ENCODE results near the gene NFAM1.
A peak's percentile ranks its signal among the peaks of the same experiment; 100 is the strongest.

Gene NFAM1

DNA sequence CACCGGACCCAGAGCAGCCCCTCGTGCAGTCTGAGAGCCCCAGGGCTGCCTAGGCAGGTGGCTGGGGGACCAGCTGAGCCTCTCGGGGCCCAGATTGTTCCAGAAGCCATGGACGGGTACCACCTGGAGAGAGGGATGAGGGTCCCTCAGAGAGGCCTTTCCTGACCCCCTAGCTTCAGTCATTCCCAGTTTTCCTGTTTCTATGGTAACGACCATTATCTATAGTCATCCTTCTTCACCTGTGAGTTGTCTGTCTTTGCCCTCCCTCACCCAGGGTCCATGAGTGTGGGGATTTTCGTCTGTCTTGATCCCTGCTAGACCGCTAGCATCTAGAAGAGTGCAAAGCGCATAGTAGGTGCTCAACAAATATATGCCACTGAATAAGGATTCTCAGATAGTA lies 85.5 kb downstream of the NFAM1 start:
- in situ Hi-C loops (cut with MboI; ENCODE audit: low pct_unique_long_range_greater_than_20kb, low sequenced_read_pairs, unreplicated experiment), result no loop called here
- TF ChIP-seq, protein P1, sequence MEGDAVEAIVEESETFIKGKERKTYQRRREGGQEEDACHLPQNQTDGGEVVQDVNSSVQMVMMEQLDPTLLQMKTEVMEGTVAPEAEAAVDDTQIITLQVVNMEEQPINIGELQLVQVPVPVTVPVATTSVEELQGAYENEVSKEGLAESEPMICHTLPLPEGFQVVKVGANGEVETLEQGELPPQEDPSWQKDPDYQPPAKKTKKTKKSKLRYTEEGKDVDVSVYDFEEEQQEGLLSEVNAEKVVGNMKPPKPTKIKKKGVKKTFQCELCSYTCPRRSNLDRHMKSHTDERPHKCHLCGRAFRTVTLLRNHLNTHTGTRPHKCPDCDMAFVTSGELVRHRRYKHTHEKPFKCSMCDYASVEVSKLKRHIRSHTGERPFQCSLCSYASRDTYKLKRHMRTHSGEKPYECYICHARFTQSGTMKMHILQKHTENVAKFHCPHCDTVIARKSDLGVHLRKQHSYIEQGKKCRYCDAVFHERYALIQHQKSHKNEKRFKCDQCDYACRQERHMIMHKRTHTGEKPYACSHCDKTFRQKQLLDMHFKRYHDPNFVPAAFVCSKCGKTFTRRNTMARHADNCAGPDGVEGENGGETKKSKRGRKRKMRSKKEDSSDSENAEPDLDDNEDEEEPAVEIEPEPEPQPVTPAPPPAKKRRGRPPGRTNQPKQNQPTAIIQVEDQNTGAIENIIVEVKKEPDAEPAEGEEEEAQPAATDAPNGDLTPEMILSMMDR (IDR thresholded peaks at IDR 0.05; ENCODE audit: extremely low read depth, insufficient read depth, missing control alignments), result no peak
- no peak for DNase-seq (ENCODE audit: low spot score)

DNA sequence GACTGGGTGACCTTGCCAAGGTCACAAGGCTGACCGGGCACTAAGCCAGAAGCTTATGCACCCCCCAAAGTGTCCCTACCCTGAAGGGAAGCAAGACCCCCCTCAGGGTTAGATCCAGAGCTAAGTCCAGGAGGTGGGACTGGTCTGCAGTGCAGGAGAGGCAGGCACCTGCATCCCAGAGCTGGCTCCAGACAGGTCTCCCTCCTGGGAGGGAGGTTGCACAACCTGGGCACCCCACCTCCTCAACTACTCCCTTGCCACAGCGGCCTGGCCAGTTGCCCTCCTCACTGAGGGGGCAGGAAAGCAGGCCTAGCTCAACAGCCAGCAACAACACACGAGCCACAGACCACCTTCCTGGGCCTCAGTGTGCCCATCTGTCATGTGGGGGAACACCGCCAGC lies 86.7 kb downstream of the NFAM1 start:
- in situ Hi-C loops (cut with MboI; ENCODE audit: low pct_unique_long_range_greater_than_20kb, low sequenced_read_pairs, unreplicated experiment), result no loop called here
- TF ChIP-seq, protein P1 (IDR thresholded peaks at IDR 0.05; ENCODE audit: extremely low read depth, insufficient read depth, missing control alignments), result no peak
- no peak for DNase-seq (ENCODE audit: low spot score)

DNA sequence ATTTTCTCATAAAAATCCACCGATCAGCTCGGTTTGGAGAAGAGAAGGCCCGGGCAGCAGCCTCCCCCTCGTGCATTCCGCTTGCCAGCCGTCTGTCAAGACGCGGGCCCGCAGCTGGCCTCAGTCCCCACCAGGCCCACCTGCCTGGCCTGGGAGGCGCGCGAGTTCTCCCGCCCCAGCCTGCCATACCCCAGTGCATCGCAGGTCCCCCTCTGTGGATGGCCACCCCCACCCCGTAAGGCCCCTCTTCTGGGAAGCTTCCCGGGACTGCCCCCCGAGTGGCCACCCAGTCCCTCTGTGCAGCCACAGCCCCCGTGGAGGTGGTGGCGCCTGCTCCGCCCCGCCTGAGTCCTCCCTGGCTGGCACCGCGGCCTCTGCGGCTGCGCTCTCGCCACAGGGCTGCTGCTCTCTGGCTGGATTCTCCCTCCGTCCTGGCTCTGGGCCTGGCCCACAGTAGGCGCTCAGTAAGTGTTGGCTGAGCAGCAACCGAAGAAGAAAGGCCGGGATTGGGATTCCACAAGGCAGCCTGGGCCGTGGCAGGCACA lies 87.8 kb downstream of the NFAM1 start:
- DNase-seq (ENCODE audit: low spot score), result no peak
- TF ChIP-seq, protein P1 (IDR thresholded peaks at IDR 0.05; ENCODE audit: extremely low read depth, insufficient read depth, missing control alignments), result no peak
- in situ Hi-C loops (cut with MboI; ENCODE audit: low pct_unique_long_range_greater_than_20kb, low sequenced_read_pairs, unreplicated experiment), result no loop called here

DNA sequence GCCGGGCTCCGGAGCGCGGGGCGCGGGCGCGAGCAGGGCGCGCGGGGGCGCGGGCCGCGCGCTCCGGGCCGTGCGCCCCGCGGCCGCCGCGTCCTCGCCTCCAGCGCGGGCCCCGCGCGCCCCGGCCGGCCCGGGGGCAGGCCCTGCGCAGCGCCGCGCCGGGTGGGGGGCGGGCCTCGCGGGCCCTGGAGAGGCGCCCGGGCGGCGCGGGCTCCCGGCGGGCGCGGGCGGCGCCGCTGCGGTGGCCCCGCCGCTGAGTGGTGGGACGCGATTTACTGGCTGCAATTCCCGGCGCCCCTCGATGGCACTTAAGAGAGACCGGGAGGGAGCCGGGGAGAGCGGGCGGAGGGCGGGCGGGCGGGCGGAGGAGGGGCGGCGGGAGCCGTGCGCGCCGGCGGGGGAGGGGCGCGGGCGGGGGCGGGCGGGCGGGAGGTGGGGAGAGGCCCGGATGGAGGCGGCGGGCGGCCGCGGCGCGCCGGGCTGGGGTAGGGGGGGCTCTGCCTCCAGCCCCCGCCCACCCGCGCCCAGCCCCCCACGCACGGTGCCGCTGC lies 88.6 kb downstream of the NFAM1 start:
- in situ Hi-C loops (cut with MboI; ENCODE audit: low pct_unique_long_range_greater_than_20kb, low sequenced_read_pairs, unreplicated experiment), result no loop called here
- TF ChIP-seq, protein P1 (IDR thresholded peaks at IDR 0.05; ENCODE audit: extremely low read depth, insufficient read depth, missing control alignments), result no peak
- peak; percentile 75 for DNase-seq (ENCODE audit: low spot score)

DNA sequence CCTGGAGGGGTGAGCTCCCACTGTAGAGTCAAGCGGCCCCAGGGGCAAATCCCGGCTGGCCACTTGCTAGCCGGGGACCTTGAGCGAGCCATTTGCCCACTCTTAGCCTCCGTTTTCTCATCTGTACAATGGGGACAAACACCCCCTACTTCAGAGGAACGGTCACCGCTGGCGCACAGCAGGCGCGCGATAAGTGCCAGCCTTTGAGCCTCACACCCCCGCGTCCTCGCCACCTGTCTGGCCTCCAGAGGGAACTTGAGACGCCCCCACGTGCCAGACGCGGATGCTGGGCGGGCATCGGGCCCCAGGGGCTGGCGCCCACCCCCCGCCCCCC lies 89.1 kb downstream of the NFAM1 start:
- no peak for DNase-seq (ENCODE audit: low spot score)
- TF ChIP-seq, protein P1 (IDR thresholded peaks at IDR 0.05; ENCODE audit: extremely low read depth, insufficient read depth, missing control alignments), result no peak
- in situ Hi-C loops (cut with MboI; ENCODE audit: low pct_unique_long_range_greater_than_20kb, low sequenced_read_pairs, unreplicated experiment), result no loop called here

DNA sequence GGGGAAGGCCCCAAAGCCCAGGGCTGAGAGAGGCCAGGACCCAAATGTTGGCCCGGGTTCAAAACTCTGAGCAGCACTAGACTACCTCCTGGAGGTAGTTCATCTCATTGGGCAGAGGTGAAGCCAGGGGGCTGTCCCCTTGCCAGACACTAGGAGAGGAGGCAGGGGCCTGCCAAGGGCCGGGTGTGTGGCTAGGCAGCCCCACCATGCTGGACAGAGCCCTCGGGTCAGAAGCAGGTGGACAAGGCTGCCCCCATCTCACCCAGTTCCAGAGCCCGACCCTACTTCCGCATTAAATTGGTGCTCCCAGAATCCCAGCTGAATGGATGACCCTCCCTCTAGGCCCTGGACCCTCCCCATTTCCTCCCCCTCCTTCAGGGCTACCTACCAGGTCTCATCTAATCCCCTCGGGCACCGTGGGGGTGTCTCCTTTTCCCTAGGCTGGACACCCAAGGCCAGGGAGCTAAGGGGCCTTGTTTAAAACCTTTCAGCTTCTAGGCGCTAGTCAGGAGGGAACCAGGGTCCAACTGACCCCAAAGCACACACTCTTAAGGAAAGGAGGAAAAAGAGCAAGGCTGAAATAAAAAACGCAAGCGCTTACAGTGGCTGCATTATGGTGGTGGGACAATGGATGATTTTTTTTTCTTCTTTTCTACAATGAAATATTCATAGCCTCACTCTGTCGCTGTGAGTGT lies 89.6 kb downstream of the NFAM1 start:
- TF ChIP-seq, protein P1 (IDR thresholded peaks at IDR 0.05; ENCODE audit: extremely low read depth, insufficient read depth, missing control alignments), result no peak
- no peak for DNase-seq (ENCODE audit: low spot score)
- in situ Hi-C loops (cut with MboI; ENCODE audit: low pct_unique_long_range_greater_than_20kb, low sequenced_read_pairs, unreplicated experiment), result no loop called here
